Breast epithelium (tissue), 3 donors: ENCODE results near the gene ACER1.

Experiments used
- POLR2A ChIP-seq: fragments of 450-650 bp; IDR thresholded peaks from one replicate; pipeline ENCODE4 v1.6.1; 2016; ENCODE audit warnings: antibody characterized with exemption, mild to moderate bottlenecking, moderate library complexity
- POLR2AphosphoS5 ChIP-seq, 3 donors: sonication (generic); formaldehyde crosslinking; IDR thresholded peaks; one replicate each; pipeline ENCODE4 v1.6.1; 2017; ENCODE audit warnings: antibody characterized with exemption in 3 of 3
- TF ChIP-seq, protein P1 (sequence below), 3 donors: fragments of 450-650 bp; IDR thresholded peaks; one replicate each; pipeline ENCODE4 v1.5.1; 2016 to 2017; ENCODE audit warnings: antibody characterized with exemption in 3 of 3, mild to moderate bottlenecking in 3 of 3, moderate library complexity in 3 of 3

DNA sequence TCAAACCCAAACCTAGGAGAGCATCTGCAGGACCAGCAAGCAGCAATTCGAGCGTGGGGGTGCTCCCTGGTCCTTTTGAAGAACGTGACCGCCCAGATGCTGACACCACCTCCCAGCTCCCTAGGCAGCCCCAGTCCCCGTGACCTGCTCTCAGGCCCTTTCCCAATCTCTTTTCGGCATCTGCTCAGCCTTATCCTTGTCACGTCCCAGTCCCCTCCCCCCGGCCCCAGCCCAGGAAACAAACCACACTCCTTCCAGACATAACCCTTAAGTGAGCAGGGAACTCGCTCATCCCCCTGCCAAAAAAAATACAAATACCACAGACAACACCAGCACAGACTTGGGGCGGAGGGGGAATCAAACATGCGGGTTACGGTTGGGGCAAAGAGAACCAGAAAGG lies 57.0 kb downstream of the ACER1 start:
- TF ChIP-seq, protein P1, sequence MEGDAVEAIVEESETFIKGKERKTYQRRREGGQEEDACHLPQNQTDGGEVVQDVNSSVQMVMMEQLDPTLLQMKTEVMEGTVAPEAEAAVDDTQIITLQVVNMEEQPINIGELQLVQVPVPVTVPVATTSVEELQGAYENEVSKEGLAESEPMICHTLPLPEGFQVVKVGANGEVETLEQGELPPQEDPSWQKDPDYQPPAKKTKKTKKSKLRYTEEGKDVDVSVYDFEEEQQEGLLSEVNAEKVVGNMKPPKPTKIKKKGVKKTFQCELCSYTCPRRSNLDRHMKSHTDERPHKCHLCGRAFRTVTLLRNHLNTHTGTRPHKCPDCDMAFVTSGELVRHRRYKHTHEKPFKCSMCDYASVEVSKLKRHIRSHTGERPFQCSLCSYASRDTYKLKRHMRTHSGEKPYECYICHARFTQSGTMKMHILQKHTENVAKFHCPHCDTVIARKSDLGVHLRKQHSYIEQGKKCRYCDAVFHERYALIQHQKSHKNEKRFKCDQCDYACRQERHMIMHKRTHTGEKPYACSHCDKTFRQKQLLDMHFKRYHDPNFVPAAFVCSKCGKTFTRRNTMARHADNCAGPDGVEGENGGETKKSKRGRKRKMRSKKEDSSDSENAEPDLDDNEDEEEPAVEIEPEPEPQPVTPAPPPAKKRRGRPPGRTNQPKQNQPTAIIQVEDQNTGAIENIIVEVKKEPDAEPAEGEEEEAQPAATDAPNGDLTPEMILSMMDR (IDR thresholded peaks at IDR 0.05), result no peak
- TF ChIP-seq POLR2AphosphoS5 (IDR thresholded peaks at IDR 0.05), result peak in 1 of 3 donors; percentile 46
- no peak for TF ChIP-seq POLR2A
